Uterus (tissue), 4 donors: ENCODE measurements around the gene NR2F1. TPM values are rescaled to one million over a fixed set of nuclear protein-coding genes. Genes with fewer than 3 reads are reported as not detected.
A peak's percentile ranks its signal among the peaks of the same experiment; 100 is the strongest.

ENCODE experiments used
- DNase-seq, 2 donors: peaks; one replicate each; pipeline ENCODE4 v3.0.0-alpha.2; 2019 to 2020
- H3K27ac ChIP-seq, 2 donors: fragments of 200-600 bp; sonication (generic); 1 replicate in 1 of 2; 2 replicates in 1 of 2; pipeline ENCODE4 v1.5.1; 2016 to 2018
- H3K27me3 ChIP-seq, 2 donors: fragments of 200-600 bp; sonication (generic); one replicate each; pipeline ENCODE4 v1.5.1; 2018 to 2019; ENCODE audit warnings: control low read depth in 1 of 2
- H3K36me3 ChIP-seq, 2 donors: fragments of 200-600 bp; sonication (generic); one replicate each; pipeline ENCODE4 v1.5.1; 2019; ENCODE audit warnings: control low read depth in 1 of 2
- H3K4me1 ChIP-seq, 2 donors: fragments of 200-600 bp; sonication (generic); one replicate each; pipeline ENCODE4 v1.5.1; 2018 to 2019; ENCODE audit warnings: control low read depth in 1 of 2
- H3K4me3 ChIP-seq, 2 donors: fragments of 200-600 bp; sonication (generic); 1 replicate in 1 of 2; 2 replicates in 1 of 2; pipeline ENCODE4 v1.5.1; 2018 to 2019; ENCODE audit warnings: mild to moderate bottlenecking in 1 of 2
- H3K9me3 ChIP-seq, 2 donors: fragments of 200-600 bp; sonication (generic); one replicate each; pipeline ENCODE4 v1.5.1; 2019; ENCODE audit warnings: control low read depth in 1 of 2
- POLR2A ChIP-seq, 2 donors: fragments of 450-650 bp; IDR thresholded peaks; one replicate each; pipeline ENCODE4 v1.6.1; 2016; ENCODE audit warnings: antibody characterized with exemption in 2 of 2, mild to moderate bottlenecking in 1 of 2, moderate library complexity in 1 of 2
- intact Hi-C: fragments of 100-400 bp; cut with DNase I; formaldehyde crosslinking; loops from one replicate; pipeline ENCODE4 v1.15.1; 2023; ENCODE audit warnings: low total_unique reads
- total RNA-seq, 4 donors: library from RNA; depleted of rRNA in 3 of 4; stranded (reverse); fragments of >200 nt in 3 of 4; gene quantifications; one replicate each; pipeline versions ENCODE4 v1.1.0 to v1.2.4, GENCODE V29; 2014 to 2023
- TF ChIP-seq, protein P1 (sequence below), 4 experiments: fragments of 200-600 bp in 2 of 4; fragments of 450-650 bp in 2 of 4; sonication (generic) in 2 of 4; IDR thresholded peaks; one replicate each; pipeline ENCODE4 v1.5.1; 2016 to 2019; ENCODE audit warnings: antibody characterized with exemption in 4 of 4, mild to moderate bottlenecking in 2 of 4, moderate library complexity in 1 of 4
- donor health status: DM: yes; HTN: yes; CAD: no.

Gene NR2F1
- total RNA-seq, 4 donors from 2014 or later, result 26.8 to 55.0 (median 40.6) TPM

DNA sequence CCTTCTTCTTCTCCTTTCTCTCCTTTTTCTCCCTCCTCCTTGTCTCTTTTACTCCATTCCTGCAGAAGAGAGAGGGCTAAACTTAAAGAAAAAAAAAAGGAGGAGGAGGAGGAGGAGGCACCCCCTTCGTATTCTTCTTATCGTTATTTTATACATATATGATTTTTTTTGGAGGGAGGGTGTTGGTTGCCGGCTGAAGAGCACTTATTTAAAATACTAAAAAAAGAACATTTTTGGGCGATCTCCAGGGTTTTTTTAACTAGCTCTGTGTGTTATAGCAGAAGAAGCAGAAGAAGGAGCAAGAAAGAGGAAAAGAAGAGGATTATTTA is 381 bp downstream of the NR2F1 start:
- no peaks in the 10 kb centered on the region for H3K4me1 ChIP-seq
- no peak for DNase-seq
- H3K27ac ChIP-seq, result peak overlapping the region; percentile 90 to 92
- intact Hi-C loops, result no loop called here
- peak overlapping the region; percentile 61 to 73 for H3K4me3 ChIP-seq
- no peak for TF ChIP-seq POLR2A (IDR thresholded peaks at IDR 0.05)
- TF ChIP-seq, protein P1, sequence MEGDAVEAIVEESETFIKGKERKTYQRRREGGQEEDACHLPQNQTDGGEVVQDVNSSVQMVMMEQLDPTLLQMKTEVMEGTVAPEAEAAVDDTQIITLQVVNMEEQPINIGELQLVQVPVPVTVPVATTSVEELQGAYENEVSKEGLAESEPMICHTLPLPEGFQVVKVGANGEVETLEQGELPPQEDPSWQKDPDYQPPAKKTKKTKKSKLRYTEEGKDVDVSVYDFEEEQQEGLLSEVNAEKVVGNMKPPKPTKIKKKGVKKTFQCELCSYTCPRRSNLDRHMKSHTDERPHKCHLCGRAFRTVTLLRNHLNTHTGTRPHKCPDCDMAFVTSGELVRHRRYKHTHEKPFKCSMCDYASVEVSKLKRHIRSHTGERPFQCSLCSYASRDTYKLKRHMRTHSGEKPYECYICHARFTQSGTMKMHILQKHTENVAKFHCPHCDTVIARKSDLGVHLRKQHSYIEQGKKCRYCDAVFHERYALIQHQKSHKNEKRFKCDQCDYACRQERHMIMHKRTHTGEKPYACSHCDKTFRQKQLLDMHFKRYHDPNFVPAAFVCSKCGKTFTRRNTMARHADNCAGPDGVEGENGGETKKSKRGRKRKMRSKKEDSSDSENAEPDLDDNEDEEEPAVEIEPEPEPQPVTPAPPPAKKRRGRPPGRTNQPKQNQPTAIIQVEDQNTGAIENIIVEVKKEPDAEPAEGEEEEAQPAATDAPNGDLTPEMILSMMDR (IDR thresholded peaks at IDR 0.05), result no peak
- peaks cover 0 to 3% of the 10 kb centered on the region in 2 donors for H3K27me3 ChIP-seq
- no peaks in the 10 kb centered on the region for H3K9me3 ChIP-seq
- no peaks in the 10 kb centered on the region for H3K36me3 ChIP-seq

DNA sequence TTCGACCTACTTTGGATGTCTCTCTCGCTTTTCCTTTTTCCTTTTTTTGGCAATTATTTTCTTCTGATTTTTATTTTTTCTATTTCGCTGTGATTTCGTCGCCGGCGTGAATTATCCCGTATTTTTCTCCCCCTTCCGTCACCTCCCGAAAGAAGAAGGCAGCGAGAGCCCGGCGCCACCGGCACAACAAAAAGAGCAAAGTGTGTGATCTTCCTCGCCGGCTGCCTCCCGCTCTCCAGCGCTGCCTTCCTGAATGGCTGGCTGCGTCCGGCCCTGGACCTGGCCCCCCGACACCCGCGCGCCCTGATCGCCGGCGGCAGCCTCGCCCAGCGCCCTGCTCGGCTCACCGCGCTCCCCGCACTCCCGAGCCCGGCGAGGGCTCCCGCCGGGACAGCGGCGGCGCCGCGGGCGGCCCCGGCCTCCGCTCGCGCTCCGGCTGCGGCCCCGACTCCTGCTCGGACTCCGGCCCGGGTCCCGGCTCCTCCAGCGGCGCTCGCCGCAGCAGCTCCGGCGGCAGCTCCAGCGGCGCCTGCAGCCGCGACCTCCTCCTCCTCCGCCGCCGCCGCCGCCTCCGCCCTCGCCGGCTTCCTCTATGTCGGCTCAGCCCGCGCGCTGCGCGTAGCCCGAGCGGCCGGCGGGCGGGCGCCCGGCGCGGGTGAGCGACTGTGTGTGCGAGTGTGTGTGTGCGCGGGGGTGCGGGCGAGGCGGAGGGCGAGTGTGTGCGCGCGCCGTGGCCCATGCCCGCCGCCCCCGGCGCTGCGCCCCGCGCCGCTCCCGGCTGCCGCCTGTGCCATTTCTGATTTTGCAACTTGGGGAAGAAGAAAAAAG is 960 bp downstream of the NR2F1 start:
- no peaks in the 10 kb centered on the region for H3K4me1 ChIP-seq
- peak in 1 of 2 donors; percentile 53 for DNase-seq
- H3K4me3 ChIP-seq, result peak overlapping the region; percentile 61 to 73
- TF ChIP-seq POLR2A (IDR thresholded peaks at IDR 0.05), result no peak
- TF ChIP-seq, protein P1 (IDR thresholded peaks at IDR 0.05), result peak in 2 of 4 experiments; percentile 11 to 26
- peaks cover 0 to 3% of the 10 kb centered on the region in 2 donors for H3K27me3 ChIP-seq
- intact Hi-C loops, result no loop called here
- H3K36me3 ChIP-seq, result no peaks in the 10 kb centered on the region
- H3K27ac ChIP-seq, result peak overlapping the region; percentile 90 to 92
- H3K9me3 ChIP-seq, result no peaks in the 10 kb centered on the region

DNA sequence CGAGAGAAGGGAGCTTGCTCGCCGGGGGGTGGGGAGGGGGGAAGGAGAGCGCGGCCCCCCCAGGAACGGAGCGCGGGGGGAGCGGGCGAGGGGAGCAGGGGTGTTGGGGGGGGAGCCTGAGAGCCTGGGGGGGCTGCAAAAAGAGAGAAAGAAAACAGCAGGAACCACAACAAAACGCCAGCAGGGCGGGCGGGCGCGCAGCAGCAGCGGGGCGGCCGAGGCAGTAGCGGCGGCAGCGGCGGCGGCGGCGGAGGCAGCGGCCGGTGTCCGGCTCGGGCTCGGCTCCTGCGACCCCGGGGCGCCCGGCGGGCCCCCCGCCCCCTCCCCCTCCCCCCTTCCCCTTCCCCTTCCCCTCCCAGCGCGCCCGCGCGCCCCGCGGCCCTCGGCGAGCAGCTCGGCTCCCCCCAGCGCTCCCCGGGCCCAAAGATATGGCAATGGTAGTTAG is 1.6 kb downstream of the NR2F1 start:
- no peaks in the 10 kb centered on the region for H3K36me3 ChIP-seq
- intact Hi-C loops, result no loop called here
- peak overlapping the region; percentile 90 to 92 for H3K27ac ChIP-seq
- no peak for DNase-seq
- H3K9me3 ChIP-seq, result no peaks in the 10 kb centered on the region
- no peaks in the 10 kb centered on the region for H3K4me1 ChIP-seq
- peak overlapping the region; percentile 61 to 73 for H3K4me3 ChIP-seq
- H3K27me3 ChIP-seq, result peaks cover 0 to 3% of the 10 kb centered on the region in 2 donors
- no peak for TF ChIP-seq POLR2A (IDR thresholded peaks at IDR 0.05)
- TF ChIP-seq, protein P1 (IDR thresholded peaks at IDR 0.05), result no peak

DNA sequence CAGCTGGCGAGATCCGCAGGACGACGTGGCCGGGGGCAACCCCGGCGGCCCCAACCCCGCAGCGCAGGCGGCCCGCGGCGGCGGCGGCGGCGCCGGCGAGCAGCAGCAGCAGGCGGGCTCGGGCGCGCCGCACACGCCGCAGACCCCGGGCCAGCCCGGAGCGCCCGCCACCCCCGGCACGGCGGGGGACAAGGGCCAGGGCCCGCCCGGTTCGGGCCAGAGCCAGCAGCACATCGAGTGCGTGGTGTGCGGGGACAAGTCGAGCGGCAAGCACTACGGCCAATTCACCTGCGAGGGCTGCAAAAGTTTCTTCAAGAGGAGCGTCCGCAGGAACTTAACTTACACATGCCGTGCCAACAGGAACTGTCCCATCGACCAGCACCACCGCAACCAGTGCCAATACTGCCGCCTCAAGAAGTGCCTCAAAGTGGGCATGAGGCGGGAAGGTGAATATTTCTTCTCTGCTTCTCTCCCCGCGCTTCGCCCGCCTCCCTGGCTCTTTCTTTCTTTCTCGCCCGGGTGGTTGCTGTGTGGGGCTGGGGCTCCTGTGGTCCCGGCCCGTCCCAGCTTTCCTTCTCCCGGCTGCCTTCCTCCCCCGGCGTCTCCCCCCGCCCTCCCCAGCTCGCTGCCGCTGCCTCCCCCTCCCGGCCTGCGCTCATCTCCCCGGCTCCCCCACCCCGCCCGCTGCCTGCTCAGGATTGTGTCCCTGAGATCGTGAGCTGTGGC is 2.2 kb downstream of the NR2F1 start:
- H3K27ac ChIP-seq, result peak overlapping the region; percentile 90 to 92
- H3K4me3 ChIP-seq, result peak overlapping the region; percentile 61 to 73
- TF ChIP-seq POLR2A (IDR thresholded peaks at IDR 0.05), result no peak
- TF ChIP-seq, protein P1 (IDR thresholded peaks at IDR 0.05), result no peak
- intact Hi-C loops, result no loop called here
- DNase-seq, result peak in 1 of 2 donors; percentile 44
- H3K4me1 ChIP-seq, result no peaks in the 10 kb centered on the region
- peaks cover 0 to 3% of the 10 kb centered on the region in 2 donors for H3K27me3 ChIP-seq
- no peaks in the 10 kb centered on the region for H3K9me3 ChIP-seq
- no peaks in the 10 kb centered on the region for H3K36me3 ChIP-seq
